GM18511 (cell line): ENCODE measurements around the gene EPHB6.

Source experiments
- ATAC-seq: cut with Tn5 transposase; IDR thresholded peaks from one replicate; pipeline ENCODE4 v1.9.1; 2021; ENCODE audit warnings: mild to moderate bottlenecking, moderate library complexity; ENCODE audit not compliant: unreplicated experiment

Gene EPHB6

DNA sequence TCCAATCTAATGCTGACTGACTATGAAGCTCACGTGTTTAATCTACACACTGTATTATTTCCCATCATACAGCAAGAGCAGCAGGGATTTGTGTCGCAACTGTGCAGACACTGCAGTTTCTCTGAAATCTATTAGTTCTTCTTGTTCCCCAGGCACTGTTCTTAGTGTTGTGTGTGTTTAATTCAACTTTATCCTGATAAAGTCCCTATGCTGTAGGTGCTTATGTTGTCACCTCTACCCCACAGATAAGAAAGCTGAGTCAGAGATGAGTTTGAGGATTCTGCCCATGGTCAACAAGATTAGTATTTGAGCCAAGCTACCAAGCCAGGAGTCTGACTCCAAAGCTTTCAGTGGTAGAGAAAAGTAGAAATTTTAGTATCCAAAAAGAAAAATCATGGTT lies 22.5 kb upstream of the EPHB6 start:
- no peak for ATAC-seq

- peak; percentile 89 for ATAC-seq
These were observed 21.5 kb upstream of the EPHB6 start for GRCh38 chr7:142833174-142834048.

- no peak for ATAC-seq
These were observed 19.4 kb upstream of the EPHB6 start for GRCh38 chr7:142835487-142835886.

DNA sequence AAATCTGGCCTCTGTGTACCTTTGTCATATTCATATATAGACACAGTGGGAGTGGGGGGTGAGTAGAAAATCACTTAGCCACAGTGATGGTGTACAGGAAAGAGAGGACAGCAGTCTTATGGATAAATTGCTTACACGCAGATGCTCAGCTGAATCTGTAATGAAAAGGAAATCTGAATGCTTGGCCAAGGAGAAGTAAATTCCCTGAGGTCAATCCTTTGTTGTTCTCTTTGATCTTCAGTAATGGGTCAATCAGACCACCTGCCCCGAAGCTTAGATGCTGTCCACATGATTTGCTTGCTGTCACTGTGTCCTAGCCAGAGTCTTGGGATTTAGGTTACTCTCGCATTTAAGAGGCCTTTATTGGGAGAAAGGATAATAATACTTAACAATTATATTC lies 18.4 kb upstream of the EPHB6 start:
- ATAC-seq, result no peak

GRCh38 chr7:142838461-142839213 lies 16.2 kb upstream of the EPHB6 start:
- no peak for ATAC-seq

- ATAC-seq, result no peak
These were observed 12.6 kb upstream of the EPHB6 start for GRCh38 chr7:142842251-142842766.

GRCh38 chr7:142847353-142847752 lies 7.5 kb upstream of the EPHB6 start:
- ATAC-seq, result no peak

DNA sequence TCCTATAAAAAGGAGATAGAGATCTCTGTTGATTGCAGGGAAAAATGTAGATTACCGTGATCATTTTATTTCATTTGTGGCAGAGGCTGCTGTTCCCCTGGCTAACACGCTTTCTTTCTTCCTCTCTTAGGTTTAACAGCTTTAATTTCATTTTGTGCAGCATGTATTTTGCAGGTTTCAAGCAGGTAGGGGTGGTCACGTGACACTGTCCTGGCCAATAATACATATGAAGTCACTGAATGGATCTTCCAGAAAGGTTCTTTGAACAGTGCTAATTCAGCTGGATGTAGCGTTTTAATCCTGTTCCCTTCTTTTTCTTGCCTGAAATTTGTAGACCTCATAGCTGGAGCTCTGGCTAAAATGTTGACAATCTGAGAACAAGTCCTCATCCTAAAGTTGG lies 3.6 kb upstream of the EPHB6 start:
- ATAC-seq, result no peak

- ATAC-seq, result no peak
These were observed 3.0 kb upstream of the EPHB6 start for GRCh38 chr7:142851919-142852318.

DNA sequence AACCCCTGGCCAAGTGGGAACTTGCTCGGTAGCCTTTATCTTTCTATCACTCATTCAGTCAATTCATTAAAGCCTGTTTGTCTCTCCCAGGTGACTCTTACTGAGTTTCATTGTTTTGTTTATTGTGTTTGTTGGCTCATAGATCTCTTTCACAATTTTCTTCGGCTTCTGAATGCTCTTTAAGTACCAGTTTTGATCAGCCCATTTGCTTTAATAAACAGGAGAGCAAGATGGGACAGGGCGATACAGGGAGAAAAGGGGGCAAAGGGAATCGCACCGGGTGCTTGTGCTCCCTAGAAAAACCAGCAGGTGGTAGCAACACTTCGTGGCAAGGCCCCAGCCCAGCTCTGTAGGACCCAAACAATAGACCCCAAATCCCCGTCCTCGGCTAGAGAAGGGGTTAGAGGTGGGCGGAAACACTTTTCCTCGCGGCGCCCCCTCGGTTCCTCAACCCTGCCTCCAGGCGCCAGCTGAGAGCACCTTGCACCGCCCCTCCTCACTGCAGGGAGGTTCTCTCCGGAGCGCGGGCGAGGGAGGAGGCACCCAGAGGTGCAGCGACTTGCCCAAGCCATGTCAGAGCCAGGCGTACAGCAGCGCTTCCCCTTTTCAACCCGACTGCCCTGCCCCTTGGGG lies 1.0 kb upstream of the EPHB6 start:
- ATAC-seq, result peak; percentile 87

GRCh38 chr7:142855114-142855743 lies 353 bp downstream of the EPHB6 start:
- peak; percentile 9 for ATAC-seq

DNA sequence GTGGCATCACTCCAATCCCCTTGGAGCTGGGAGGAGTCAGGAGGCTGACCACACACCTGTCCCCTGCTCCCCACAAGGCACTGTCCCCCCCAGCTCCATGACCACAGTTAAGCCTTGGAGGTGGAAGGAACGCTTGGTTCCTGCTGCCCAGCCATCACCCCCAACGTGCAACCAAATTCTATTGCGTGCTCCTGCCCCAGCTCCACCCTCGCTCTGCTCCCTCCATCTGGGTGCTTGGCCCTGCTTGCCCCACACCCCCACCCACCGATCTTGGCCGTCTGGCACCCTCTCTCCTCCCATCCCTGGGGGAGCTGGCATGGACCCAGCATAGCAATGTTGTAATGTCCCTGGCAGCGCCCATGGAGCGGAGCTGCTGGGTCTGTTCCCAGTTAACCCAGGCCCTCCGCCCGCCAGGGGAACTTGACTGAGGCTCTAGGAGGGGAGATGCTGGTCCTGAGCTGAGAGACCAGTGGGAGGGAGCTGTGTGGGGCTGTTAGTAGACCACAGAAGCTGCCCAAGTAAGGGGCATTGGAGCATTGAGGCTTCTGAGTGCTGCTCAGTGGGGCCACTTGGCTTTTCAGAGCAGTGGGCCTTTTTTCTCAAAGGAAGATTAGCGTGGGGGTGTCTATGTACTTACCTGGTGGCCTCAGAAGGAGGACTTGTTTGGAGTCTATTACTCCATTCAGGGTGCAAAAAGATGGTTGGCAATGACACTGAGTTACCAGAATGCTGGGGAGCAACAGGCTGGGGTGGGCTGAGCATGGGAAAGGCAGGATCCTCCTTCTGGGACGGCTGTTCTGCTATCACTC lies 1.1 kb downstream of the EPHB6 start:
- ATAC-seq, result no peak

DNA sequence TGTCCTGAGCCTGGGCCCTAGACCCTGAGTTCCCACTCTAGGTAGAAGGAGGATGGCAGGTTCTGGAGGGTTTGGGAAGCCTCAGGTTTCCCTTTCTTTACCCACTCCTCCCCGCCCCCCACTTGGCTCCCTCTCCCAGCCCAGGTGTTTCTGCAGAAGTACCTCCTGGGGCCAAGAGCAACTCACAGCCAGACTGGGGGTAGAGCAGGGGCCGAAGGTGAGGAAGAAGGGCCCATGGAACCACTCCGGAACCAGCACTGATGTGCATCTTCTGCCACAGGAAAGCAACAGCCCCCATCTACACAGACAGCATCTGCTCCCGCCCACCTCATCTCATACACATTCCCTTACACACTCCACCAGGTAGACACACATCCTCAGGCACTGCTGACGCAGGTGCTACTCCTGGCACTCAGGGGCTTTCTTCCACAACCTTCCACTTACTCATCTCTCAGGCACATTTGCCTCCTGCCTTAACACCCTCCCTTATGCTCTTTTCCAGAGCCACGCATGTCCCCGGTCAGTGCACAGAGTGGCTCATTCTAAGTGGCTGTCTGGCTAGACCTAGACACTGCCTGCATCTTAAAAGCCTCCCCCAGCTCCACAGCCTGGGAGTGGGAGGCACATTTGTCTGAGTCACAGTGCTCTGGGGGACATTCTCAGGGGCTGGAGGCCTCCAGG lies 1.8 kb downstream of the EPHB6 start:
- no peak for ATAC-seq

GRCh38 chr7:142857625-142858024 lies 2.7 kb downstream of the EPHB6 start:
- no peak for ATAC-seq

DNA sequence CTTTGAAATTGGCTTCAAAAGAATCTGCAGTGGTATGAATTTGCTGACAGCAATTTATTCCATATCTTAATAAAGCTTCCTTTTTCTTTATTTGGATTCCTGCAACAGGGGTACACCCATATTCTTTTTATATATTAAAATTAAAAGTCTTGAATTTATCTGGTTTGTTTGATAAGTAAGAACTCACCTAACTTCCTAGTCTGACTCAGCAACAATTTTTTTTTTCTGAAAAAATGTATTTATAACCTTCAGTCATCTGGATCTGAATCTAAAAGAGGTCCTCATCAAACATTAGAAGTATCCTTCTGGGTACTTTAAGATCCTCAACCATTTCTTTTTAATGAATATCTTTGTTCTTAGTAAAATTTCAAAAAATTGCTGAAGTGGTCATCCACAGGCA lies 4.5 kb downstream of the EPHB6 start:
- ATAC-seq, result no peak

GRCh38 chr7:142859829-142860228 lies 5.0 kb downstream of the EPHB6 start:
- no peak for ATAC-seq

DNA sequence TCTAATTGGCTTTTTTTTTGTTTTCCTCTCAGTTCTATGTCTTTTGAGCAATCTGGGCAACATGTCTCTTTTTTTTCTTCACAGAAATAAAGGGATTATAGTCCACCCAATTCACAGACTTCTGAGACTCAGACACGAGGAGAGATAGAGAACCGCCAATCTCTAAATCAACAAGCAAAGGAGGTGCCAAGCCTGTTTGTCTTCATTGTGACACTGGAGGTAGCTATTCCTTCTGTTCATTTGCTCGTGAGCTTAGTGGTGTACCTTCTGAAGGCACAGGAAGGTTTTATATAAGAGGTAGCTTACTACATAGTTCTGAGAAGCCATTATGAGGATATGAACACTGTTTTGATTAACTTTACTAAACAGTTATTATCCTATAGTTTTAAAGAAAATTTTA lies 6.1 kb downstream of the EPHB6 start:
- ATAC-seq, result no peak

- no peak for ATAC-seq
These were observed 7.5 kb downstream of the EPHB6 start for GRCh38 chr7:142862351-142862750.

DNA sequence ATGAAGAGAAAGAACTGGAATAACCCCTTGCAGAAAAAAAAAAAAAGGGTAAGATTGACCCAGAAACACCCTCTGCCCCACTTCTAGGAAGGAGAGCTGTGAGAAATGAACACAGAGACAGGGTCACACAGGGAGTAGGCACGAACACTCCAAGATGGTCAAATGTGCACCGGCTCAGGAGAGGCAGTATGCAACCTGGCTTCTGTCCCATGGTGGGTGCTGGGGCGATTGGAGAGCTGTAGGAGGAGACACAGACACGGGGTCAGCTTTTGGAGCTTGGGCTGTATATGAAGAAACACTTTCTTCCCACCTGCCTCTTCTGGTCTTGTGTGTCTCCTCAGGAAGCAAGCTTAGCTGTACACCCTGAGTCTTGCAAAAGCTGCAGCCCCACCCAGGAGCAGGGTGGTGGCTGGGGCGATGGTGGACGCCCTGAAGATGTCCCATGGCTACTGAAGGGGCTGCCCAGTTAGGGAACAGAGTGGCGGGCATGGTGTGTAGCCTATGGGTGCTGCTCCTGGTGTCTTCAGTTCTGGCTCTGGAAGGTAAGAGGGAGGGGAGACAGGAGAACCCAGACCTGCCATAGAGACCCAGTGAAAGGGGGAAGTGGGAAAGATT lies 8.0 kb downstream of the EPHB6 start:
- ATAC-seq, result no peak
